Lower lobe of right lung (tissue), 2 donors: ENCODE measurements around the gene IGFBP5. TPM values are rescaled to one million over a fixed set of nuclear protein-coding genes. Genes with fewer than 3 reads are reported as not detected.

Experiments
- ATAC-seq, 2 donors: fragments of 200-7000 bp; cut with Tn5 transposase; one replicate each; pipeline ENCODE4 v1.9.1; 2020 to 2022; ENCODE audit warnings: mild to moderate bottlenecking in 2 of 2, moderate library complexity in 2 of 2
- DNase-seq: peaks from one replicate; pipeline ENCODE4 v3.0.0-alpha.2; 2020
- H3K27ac ChIP-seq: fragments of 200-600 bp; one replicate; pipeline ENCODE4 v1.8.0; 2022
- H3K27me3 ChIP-seq: fragments of 200-600 bp; one replicate; pipeline ENCODE4 v1.8.0; 2022; ENCODE audit warnings: low read depth
- H3K36me3 ChIP-seq: fragments of 200-600 bp; one replicate; pipeline ENCODE4 v1.8.0; 2022; ENCODE audit warnings: mild to moderate bottlenecking
- H3K4me1 ChIP-seq: fragments of 200-600 bp; one replicate; pipeline ENCODE4 v1.8.0; 2022
- H3K4me3 ChIP-seq: fragments of 200-600 bp; one replicate; pipeline ENCODE4 v1.8.0; 2022; ENCODE audit warnings: mild to moderate bottlenecking
- H3K9me3 ChIP-seq: fragments of 200-600 bp; one replicate; pipeline ENCODE4 v1.8.0; 2022
- intact Hi-C: fragments of 100-400 bp; cut with DNase I; formaldehyde crosslinking; loops from one replicate; pipeline ENCODE4 v1.11.0; 2022
- long read RNA-seq: library from polyadenylated mRNA; unstranded; transcript quantifications from one replicate; pipeline ENCODE4 v2.0.0, GENCODE V29; 2021
- total RNA-seq: library from RNA; stranded (reverse); fragmentation: NEBNext Ultra II Directional; extraction: Animal tissue kit (Norgen Biotek cat#: 25700); gene quantifications from one replicate; pipeline ENCODE4 v1.2.1, GENCODE V29; 2021
- TF ChIP-seq, protein P1 (sequence below): fragments of 200-600 bp; IDR thresholded peaks from one replicate; pipeline ENCODE4 v1.8.0; 2022; ENCODE audit warnings: antibody characterized with exemption, mild to moderate bottlenecking
- donor health status: DM: no; HTN: yes; CAD: no; lungs with severe emphysema.

IGFBP5 gene
- 145 TPM for total RNA-seq
- long read RNA-seq, full-length matches to known transcripts = 16 of 165 reads
- long read RNA-seq, partial matches to known transcripts = 2 of 165 reads
- long read RNA-seq, other reads (novel, unspliced or antisense) = 147 of 165 reads

DNA sequence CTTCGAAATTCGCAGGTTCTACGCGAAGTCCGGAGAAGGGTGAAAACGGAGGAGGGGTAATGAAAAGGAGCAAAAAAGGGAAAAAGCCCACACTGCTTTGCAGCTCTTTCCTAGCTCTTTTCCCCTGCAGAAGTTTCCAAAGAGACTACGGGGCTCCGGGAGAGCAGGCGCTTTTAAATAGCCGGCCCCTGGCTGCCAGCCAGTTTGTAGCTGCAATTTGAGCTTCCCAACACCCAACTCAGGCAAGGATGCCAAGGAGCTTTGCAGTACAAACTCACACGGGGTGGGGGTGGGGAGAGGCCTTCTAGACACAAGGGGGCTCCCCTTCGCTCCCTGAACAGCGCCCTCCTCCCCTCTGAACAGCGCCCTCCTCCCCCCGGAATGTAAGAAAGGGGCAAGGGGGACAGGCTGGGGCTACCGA is at the start of gene IGFBP5:
TSS of gene IGFBP5 (minus strand) at position 149 of the 421 bp plus-strand sequence. CDS start 774 bp downstream, outside the sequence.
- peak in 1 of 2 donors; percentile 27 for ATAC-seq
- peak within 1 kb of the TSS; percentile 77 for H3K27ac ChIP-seq
- H3K27me3 ChIP-seq = peaks cover 28% of the 10 kb centered on the region
- peak; percentile 73 for DNase-seq
- peak within 1 kb of the TSS; percentile 55 for H3K4me3 ChIP-seq
- H3K4me1 ChIP-seq = peaks cover 35% of the 10 kb centered on the region
- TF ChIP-seq, protein P1, sequence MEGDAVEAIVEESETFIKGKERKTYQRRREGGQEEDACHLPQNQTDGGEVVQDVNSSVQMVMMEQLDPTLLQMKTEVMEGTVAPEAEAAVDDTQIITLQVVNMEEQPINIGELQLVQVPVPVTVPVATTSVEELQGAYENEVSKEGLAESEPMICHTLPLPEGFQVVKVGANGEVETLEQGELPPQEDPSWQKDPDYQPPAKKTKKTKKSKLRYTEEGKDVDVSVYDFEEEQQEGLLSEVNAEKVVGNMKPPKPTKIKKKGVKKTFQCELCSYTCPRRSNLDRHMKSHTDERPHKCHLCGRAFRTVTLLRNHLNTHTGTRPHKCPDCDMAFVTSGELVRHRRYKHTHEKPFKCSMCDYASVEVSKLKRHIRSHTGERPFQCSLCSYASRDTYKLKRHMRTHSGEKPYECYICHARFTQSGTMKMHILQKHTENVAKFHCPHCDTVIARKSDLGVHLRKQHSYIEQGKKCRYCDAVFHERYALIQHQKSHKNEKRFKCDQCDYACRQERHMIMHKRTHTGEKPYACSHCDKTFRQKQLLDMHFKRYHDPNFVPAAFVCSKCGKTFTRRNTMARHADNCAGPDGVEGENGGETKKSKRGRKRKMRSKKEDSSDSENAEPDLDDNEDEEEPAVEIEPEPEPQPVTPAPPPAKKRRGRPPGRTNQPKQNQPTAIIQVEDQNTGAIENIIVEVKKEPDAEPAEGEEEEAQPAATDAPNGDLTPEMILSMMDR = no peak
- intact Hi-C loops = no loop called here
- H3K9me3 ChIP-seq = no peaks in the 10 kb centered on the region
- no peaks in the 10 kb centered on the region for H3K36me3 ChIP-seq

GRCh38 chr2:216743781-216744180 is 48.4 kb upstream of the IGFBP5 start:
- no peaks in the 10 kb centered on the region for H3K9me3 ChIP-seq
- intact Hi-C loops = no loop called here
- DNase-seq (no peak), ATAC-seq (no peak)
- peaks cover 24% of the 10 kb centered on the region for H3K4me1 ChIP-seq
- no peaks in the 10 kb centered on the region for H3K36me3 ChIP-seq
- no peaks in the 10 kb centered on the region for H3K27me3 ChIP-seq
- H3K4me3 ChIP-seq = no peak overlapping the region
- TF ChIP-seq, protein P1 = no peak
- H3K27ac ChIP-seq = no peak overlapping the region

GRCh38 chr2:216742411-216742810 is 47.1 kb upstream of the IGFBP5 start:
- H3K27me3 ChIP-seq = no peaks in the 10 kb centered on the region
- no peaks in the 10 kb centered on the region for H3K36me3 ChIP-seq
- DNase-seq (no peak), ATAC-seq (peak; percentile 36 to 85)
- intact Hi-C loops = no loop called here
- peaks cover 24% of the 10 kb centered on the region for H3K4me1 ChIP-seq
- no peak overlapping the region for H3K27ac ChIP-seq
- no peak overlapping the region for H3K4me3 ChIP-seq
- TF ChIP-seq, protein P1 = no peak
- no peaks in the 10 kb centered on the region for H3K9me3 ChIP-seq

DNA sequence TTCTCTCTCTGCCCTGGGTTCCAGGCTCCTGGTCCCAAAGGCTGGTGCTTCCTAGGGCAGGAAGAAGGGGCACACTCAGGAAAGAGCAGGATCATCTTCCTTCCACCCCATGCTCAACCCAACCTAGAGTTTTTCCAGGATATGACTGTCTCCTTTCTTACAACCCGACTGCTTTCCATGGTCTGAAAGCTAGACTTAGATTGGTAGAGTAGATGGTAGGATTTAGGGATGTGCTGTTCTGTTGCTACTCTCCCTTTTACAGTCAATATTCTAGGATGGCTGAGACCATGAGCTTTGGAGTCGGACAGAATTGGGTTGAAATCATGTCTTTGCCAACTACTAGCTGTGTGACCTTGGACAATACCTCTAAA is 45.9 kb upstream of the IGFBP5 start:
- Histone ChIP-seq H3K27me3 (no peaks in the 10 kb centered on the region), H3K27ac (no peak overlapping the region), H3K4me1 (peaks cover 24% of the 10 kb centered on the region), H3K9me3 (no peaks in the 10 kb centered on the region), H3K4me3 (no peak overlapping the region), H3K36me3 (no peaks in the 10 kb centered on the region)
- TF ChIP-seq, protein P1 = no peak
- DNase-seq = no peak
- intact Hi-C loops = no loop called here
- no peak for ATAC-seq

DNA sequence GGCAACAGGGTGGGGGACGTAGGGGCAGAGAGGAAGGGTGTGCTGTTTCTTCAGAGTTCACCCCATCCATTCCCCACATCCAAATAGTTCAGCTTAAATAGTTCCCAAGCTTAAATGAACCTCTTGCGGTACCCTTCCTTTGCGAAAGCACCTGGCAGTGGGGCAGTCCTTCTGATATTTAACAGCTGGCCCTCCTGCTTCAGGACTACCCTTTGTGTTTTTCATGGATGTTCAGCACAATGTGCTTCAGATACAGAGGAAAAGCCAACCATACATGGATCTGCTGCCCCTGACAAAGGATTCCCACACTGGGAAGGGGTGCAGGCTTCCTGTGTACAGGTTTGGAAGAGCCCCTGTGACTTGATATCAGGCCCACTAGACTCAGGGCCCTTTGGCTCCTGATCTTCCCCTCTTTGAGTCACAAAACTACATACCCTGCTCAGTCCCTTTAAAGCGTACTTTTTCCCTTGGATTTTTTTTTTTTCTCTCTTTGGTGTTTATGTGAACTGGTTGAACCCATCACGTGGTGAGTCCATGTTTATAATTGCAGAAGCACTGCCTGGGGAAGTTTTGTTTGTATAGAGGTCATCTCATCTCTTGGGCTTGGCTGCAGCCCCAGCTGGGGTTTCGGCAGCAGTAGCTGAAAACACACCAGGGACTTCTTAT is 45.3 kb upstream of the IGFBP5 start:
- Histone ChIP-seq H3K27me3 (no peaks in the 10 kb centered on the region), H3K4me1 (peaks cover 24% of the 10 kb centered on the region), H3K4me3 (no peak overlapping the region), H3K27ac (peak overlapping the region; percentile 51), H3K36me3 (no peaks in the 10 kb centered on the region), H3K9me3 (no peaks in the 10 kb centered on the region)
- DNase-seq (no peak), ATAC-seq (peak in 1 of 2 donors; percentile 43)
- TF ChIP-seq, protein P1 = no peak
- intact Hi-C loops = no loop called here
